K562 (cell line): Measurements from ENCODE around the gene GOLPH3L. TPM values are rescaled to one million over a fixed set of nuclear protein-coding genes. Genes with fewer than 3 reads are reported as not detected.
A peak's percentile ranks its signal among the peaks of the same experiment; 100 is the strongest.

Experiments used
- ATAC-seq: fragments of 200-7000 bp; cut with Tn5 transposase; 3 replicates; pipeline ENCODE4 v1.9.1; 2020; ENCODE audit warnings: moderate library complexity
- BruUV-seq: library from RNA; stranded (reverse); fragments of 400-500 nt; replicated peaks from 2 replicates; lab custom pipeline; 2021; lab: Mats Ljungman, UMichigan
- CTCF ChIA-PET: fragments of 300-600 bp; formaldehyde crosslinking; extraction: SDS; loops from one replicate; lab custom pipeline; 2021; ENCODE audit warnings: low intra/inter-chr PET ratio; lab: Yijun Ruan, JAX
- POLR2A ChIA-PET: fragments of 300-600, 350-650 bp; sonication (Branson Sonifier 250); formaldehyde crosslinking; extraction: SDS; loops from one replicate; lab custom pipeline; 2021; ENCODE audit warnings: antibody characterized with exemption, inconsistent platforms; lab: Yijun Ruan, JAX
- DNase-seq, 4 experiments: peaks; one replicate each; pipeline versions ENCODE4 v3.0.0 to v3.0.0-alpha.2; 2011 to 2018; ENCODE audit warnings: low spot score in 3 of 4, mixed read lengths in 3 of 4; ENCODE audit errors: extremely low read depth in 1 of 4
- FAIRE-seq: peaks from 2 replicates; lab custom pipeline; 2011; peaks lifted over from hg19 to GRCh38; lab: Jason Lieb, UNC
- H2AFZ ChIP-seq: 2 replicates; pipeline ENCODE4 v1.6.0; 2011; ENCODE audit warnings: low read depth, low read length, control low read depth, inconsistent platforms
- H3K27ac ChIP-seq: fragments of 200-600 bp; 3 replicates; pipeline ENCODE4 v1.8.0; 2011; ENCODE audit warnings: low read depth, mild to moderate bottlenecking, control low read depth, inconsistent platforms, low read length, moderate library complexity, mixed read lengths; ENCODE audit errors: extremely low read depth
- H3K27me3 ChIP-seq, 2 experiments: fragments of 300-600 bp in 1 of 2; 2 replicates in 1 of 2; 3 replicates in 1 of 2; pipeline versions ENCODE4 v1.6.0 to v1.8.0; 2011; ENCODE audit warnings: inconsistent platforms in 2 of 2, low read length in 2 of 2, mild to moderate bottlenecking in 1 of 2, mixed read lengths in 1 of 2, moderate library complexity in 1 of 2; ENCODE audit not compliant: control insufficient read depth in 2 of 2, insufficient read depth in 2 of 2
- H3K36me3 ChIP-seq: fragments of 300-600 bp; 3 replicates; pipeline ENCODE4 v1.8.0; 2011; ENCODE audit warnings: mild to moderate bottlenecking, low read length, inconsistent platforms; ENCODE audit not compliant: control insufficient read depth, insufficient read depth
- H3K4me1 ChIP-seq, 2 experiments: fragments of 200-600 bp in 1 of 2; replicated peaks in 1 of 2; 2 replicates in 1 of 2; 3 replicates in 1 of 2; pipeline versions ENCODE4 v1.5.1 to v1.8.0; 2011; ENCODE audit warnings: inconsistent platforms in 2 of 2, low read length in 2 of 2, mild to moderate bottlenecking in 1 of 2, mixed read lengths in 1 of 2, moderate library complexity in 1 of 2; ENCODE audit not compliant: control insufficient read depth in 2 of 2, insufficient read depth in 2 of 2
- H3K4me2 ChIP-seq: 2 replicates; pipeline ENCODE4 v1.6.1; 2011; ENCODE audit warnings: low read length, control low read depth, inconsistent platforms, mixed read lengths; ENCODE audit not compliant: insufficient read depth
- H3K4me3 ChIP-seq: fragments of 200-600 bp; sonication (generic), shearing (Covaris generic); 2 replicates; pipeline ENCODE4 v1.5.1; 2016; ENCODE audit warnings: control low read depth, inconsistent platforms
- H3K79me2 ChIP-seq: fragments of 200-600 bp; 3 replicates; pipeline ENCODE4 v1.8.0; 2011; ENCODE audit warnings: low read length, inconsistent platforms; ENCODE audit not compliant: control insufficient read depth, insufficient read depth
- H3K9ac ChIP-seq, 2 experiments: 2 replicates each; pipeline versions ENCODE4 v1.6.0 to v1.6.1; 2011; ENCODE audit warnings: low read depth in 2 of 2, low read length in 2 of 2, control low read depth in 1 of 2, inconsistent platforms in 1 of 2, mild to moderate bottlenecking in 1 of 2, mixed read lengths in 1 of 2; ENCODE audit not compliant: insufficient read depth in 1 of 2
- H3K9me1 ChIP-seq: one replicate; pipeline ENCODE4 v1.6.0; 2011; ENCODE audit warnings: inconsistent platforms, mild to moderate bottlenecking, low read length, moderate library complexity; ENCODE audit not compliant: control insufficient read depth, insufficient read depth
- H3K9me3 ChIP-seq: replicated peaks from 2 replicates; pipeline ENCODE4 v1.5.1; 2011; ENCODE audit warnings: low read depth, low read length, inconsistent platforms; ENCODE audit not compliant: control insufficient read depth, insufficient read depth
- H4K20me1 ChIP-seq: replicated peaks from 2 replicates; pipeline ENCODE4 v1.6.1; 2011; ENCODE audit warnings: low read length, inconsistent platforms, mixed read lengths; ENCODE audit not compliant: control insufficient read depth, insufficient read depth
- CBFB ChIP-seq: sonication (generic); formaldehyde crosslinking; IDR thresholded peaks from 2 replicates; pipeline ENCODE4 v1.4.0; 2020; ENCODE audit warnings: mild to moderate bottlenecking, missing genetic modification reagents
- CEBPB ChIP-seq: fragments of 450-650 bp; IDR thresholded peaks from 2 replicates; pipeline ENCODE4 v1.6.1; 2016; ENCODE audit warnings: missing genetic modification characterization, missing compliant biosample characterization
- CTBP1 ChIP-seq: fragments of 450-650 bp; IDR thresholded peaks from 2 replicates; pipeline ENCODE4 v1.6.1; 2016; ENCODE audit warnings: borderline replicate concordance
- ERF ChIP-seq: fragments of 450-650 bp; formaldehyde crosslinking; IDR thresholded peaks from 2 replicates; pipeline ENCODE4 v1.4.0; 2020; ENCODE audit warnings: mild to moderate bottlenecking, mixed read lengths
- PTTG1 ChIP-seq: fragments of 450-650 bp; IDR thresholded peaks from 2 replicates; pipeline ENCODE4 v1.6.1; 2016; ENCODE audit warnings: low read depth, mild to moderate bottlenecking, missing genetic modification characterization, missing compliant biosample characterization
- SMAD3 ChIP-seq: fragments of 450-650 bp; formaldehyde crosslinking; conservative IDR thresholded peaks from 2 replicates; pipeline ENCODE4 v1.4.0; 2020; ENCODE audit warnings: mild to moderate bottlenecking
- ZNF184 ChIP-seq: sonication (generic); formaldehyde crosslinking; IDR thresholded peaks from 2 replicates; pipeline ENCODE4 v1.5.0; 2020; ENCODE audit warnings: missing genetic modification reagents
- WGBS: fragments of 100-300 bp; shearing (Covaris generic); methylation state at CpG from one replicate; pipeline ENCODE4 v1.1.6; 2016; ENCODE audit warnings: low coverage, mixed read lengths; ENCODE audit not compliant: insufficient coverage; ENCODE audit errors: missing lambda C conversion rate; 5-methylcytosine and 5-hydroxymethylcytosine counted together
- in situ Hi-C: fragments of 300-500 bp; cut with MboI; formaldehyde crosslinking; loops from 4 replicates; pipeline ENCODE4 v1.15.0; 2018; ENCODE audit warnings: inconsistent platforms, mixed read lengths
- intact Hi-C: fragments of 100-400 bp; cut with micrococcal nuclease; formaldehyde crosslinking; loops from 2 replicates; pipeline ENCODE4 v1.14.2; 2022
- polyA plus RNA-seq, 8 experiments: library from polyadenylated mRNA; depleted of rRNA in 4 of 8; stranded (reverse) in 5 of 8; unstranded in 3 of 8; fragments of >200 nt; fragmentation: Nextera tagmentation in 2 of 8; fragmentation: Illumina TruSeq in 1 of 8; extraction: Ambion mirVana in 2 of 8; extraction: Trizol in 1 of 8; gene quantifications; 2 replicates each; pipeline versions ENCODE4 v1.2.1 to v1.2.3, GENCODE V29; 2011 to 2014; ENCODE audit warnings: inconsistent platforms in 1 of 8, missing spikeins in 1 of 8
- total RNA-seq, 7 experiments: library from RNA; depleted of rRNA in 6 of 7; stranded (reverse); fragments of >200 nt in 6 of 7; fragmentation: Illumina TruSeq in 2 of 7; extraction: Trizol in 2 of 7; gene quantifications; 2 replicates each; pipeline versions ENCODE4 v1.2.1 to v1.2.3, GENCODE V29; 2011 to 2021; ENCODE audit warnings: low replicate concordance in 1 of 7
- TF ChIP-seq, protein P1 (sequence below): fragments of 250-450 bp; sonication (Bioruptor Pico); IDR thresholded peaks from 2 replicates; pipeline ENCODE4 v1.4.0; 2020
- TF ChIP-seq, protein P2 (sequence below): fragments of 250-450 bp; sonication (Bioruptor Pico); IDR thresholded peaks from 2 replicates; pipeline ENCODE4 v1.4.0; 2020; ENCODE audit warnings: mild to moderate bottlenecking

The GOLPH3L gene
- total and polyA plus RNA-seq, 9 of the 15 experiments (the other 6 are each of a cell fraction or from before 2014, with no cell fraction given): 8.1 to 42.1 (median 21.6) TPM

DNA sequence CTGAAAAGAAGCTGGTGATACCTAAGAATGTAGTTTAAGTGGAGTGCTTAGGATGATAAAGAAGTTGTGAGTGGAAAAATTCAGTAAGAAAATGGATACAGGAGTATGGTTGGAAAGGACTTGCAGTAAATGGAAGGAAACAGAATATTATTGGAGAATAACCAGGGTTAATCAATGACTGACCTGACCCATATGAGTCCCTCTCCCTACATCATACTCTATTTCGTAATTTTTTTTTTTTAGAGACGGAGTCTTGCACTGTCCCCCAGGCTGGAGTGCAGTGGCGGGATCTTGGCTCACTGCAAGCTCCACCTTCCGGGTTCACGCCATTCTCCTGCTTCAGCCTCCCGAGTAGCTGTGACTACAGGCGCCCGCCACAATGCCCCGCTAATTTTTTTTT, 34.1 kb downstream of the GOLPH3L start (continued):
- TF ChIP-seq, protein P1, sequence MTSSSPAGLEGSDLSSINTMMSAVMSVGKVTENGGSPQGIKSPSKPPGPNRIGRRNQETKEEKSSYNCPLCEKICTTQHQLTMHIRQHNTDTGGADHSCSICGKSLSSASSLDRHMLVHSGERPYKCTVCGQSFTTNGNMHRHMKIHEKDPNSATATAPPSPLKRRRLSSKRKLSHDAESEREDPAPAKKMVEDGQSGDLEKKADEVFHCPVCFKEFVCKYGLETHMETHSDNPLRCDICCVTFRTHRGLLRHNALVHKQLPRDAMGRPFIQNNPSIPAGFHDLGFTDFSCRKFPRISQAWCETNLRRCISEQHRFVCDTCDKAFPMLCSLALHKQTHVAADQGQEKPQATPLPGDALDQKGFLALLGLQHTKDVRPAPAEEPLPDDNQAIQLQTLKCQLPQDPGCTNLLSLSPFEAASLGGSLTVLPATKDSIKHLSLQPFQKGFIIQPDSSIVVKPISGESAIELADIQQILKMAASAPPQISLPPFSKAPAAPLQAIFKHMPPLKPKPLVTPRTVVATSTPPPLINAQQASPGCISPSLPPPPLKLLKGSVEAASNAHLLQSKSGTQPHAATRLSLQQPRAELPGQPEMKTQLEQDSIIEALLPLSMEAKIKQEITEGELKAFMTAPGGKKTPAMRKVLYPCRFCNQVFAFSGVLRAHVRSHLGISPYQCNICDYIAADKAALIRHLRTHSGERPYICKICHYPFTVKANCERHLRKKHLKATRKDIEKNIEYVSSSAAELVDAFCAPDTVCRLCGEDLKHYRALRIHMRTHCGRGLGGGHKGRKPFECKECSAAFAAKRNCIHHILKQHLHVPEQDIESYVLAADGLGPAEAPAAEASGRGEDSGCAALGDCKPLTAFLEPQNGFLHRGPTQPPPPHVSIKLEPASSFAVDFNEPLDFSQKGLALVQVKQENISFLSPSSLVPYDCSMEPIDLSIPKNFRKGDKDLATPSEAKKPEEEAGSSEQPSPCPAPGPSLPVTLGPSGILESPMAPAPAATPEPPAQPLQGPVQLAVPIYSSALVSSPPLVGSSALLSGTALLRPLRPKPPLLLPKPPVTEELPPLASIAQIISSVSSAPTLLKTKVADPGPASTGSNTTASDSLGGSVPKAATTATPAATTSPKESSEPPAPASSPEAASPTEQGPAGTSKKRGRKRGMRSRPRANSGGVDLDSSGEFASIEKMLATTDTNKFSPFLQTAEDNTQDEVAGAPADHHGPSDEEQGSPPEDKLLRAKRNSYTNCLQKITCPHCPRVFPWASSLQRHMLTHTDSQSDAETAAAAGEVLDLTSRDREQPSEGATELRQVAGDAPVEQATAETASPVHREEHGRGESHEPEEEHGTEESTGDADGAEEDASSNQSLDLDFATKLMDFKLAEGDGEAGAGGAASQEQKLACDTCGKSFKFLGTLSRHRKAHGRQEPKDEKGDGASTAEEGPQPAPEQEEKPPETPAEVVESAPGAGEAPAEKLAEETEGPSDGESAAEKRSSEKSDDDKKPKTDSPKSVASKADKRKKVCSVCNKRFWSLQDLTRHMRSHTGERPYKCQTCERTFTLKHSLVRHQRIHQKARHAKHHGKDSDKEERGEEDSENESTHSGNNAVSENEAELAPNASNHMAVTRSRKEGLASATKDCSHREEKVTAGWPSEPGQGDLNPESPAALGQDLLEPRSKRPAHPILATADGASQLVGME (CRISPR knock-in tag): no peak
- TF ChIP-seq CEBPB (tag): peak; percentile 17; the same call in 1 of the 2 replicates

DNA sequence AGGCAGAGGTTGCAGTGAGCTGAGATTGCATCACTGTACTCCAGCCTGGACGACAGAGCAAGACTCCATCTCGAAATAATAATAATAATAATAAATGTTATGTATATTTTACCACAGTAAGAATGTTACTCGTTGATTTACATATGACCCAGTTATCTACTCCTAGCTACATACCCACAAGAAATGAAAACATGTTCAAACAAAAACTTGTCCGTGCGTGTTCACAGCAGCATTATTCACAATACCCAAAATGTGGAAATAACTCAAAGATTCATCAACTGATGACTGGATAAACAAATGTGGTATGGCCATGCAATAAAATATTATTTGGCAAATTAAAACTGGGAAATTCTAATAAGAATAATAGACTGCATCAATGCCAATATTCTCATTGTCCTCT, 35.8 kb downstream of the GOLPH3L start:
- in situ Hi-C loops (no loop called here), intact Hi-C loops (no loop called here)
- ChIA-PET POLR2A (interaction anchor here (1.0 to 1.2 kb wide), 2 partner anchors 9 to 15 kb away, joined by 3 read pairs; no protein-coding TSS in a partner anchor), CTCF (no interaction called here)
- H3K79me2 ChIP-seq: no peaks in the 10 kb centered on the region
- H3K4me3 ChIP-seq: no peak overlapping the region
- no peak overlapping the region for H2AFZ ChIP-seq
- no peaks in the 10 kb centered on the region for H4K20me1 ChIP-seq
- no peak for FAIRE-seq
- no peak overlapping the region for H3K4me2 ChIP-seq
- H3K36me3 ChIP-seq: peaks cover 35% of the 10 kb centered on the region; the same call in 2 of the 3 replicates
- H3K27ac ChIP-seq: no peak overlapping the region
- no TSS peak for BruUV-seq
- H3K9me1 ChIP-seq: no peaks in the 10 kb centered on the region
- H3K9ac ChIP-seq: no peak overlapping the region
- 92% methylated on average over 5 of the region's 5 CpGs for WGBS
- ATAC-seq: no peak
- no peak for DNase-seq
- H3K4me1 ChIP-seq: no peaks in the 10 kb centered on the region
- no peaks in the 10 kb centered on the region for H3K27me3 ChIP-seq
- no peaks in the 10 kb centered on the region for H3K9me3 ChIP-seq
- TF ChIP-seq PTTG1 (tag) (no peak), CTBP1 (no peak), ERF (CRISPR knock-in tag) (no peak), CBFB (no peak), SMAD3 (CRISPR knock-in tag) (no peak), ZNF184 (CRISPR knock-in tag) (no peak)
- TF ChIP-seq, protein P2, sequence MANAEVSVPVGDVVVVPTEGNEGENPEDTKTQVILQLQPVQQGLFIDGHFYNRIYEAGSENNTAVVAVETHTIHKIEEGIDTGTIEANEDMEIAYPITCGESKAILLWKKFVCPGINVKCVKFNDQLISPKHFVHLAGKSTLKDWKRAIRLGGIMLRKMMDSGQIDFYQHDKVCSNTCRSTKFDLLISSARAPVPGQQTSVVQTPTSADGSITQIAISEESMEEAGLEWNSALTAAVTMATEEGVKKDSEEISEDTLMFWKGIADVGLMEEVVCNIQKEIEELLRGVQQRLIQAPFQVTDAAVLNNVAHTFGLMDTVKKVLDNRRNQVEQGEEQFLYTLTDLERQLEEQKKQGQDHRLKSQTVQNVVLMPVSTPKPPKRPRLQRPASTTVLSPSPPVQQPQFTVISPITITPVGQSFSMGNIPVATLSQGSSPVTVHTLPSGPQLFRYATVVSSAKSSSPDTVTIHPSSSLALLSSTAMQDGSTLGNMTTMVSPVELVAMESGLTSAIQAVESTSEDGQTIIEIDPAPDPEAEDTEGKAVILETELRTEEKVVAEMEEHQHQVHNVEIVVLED (CRISPR knock-in tag): no peak
